WTC11 (cell line): ENCODE results near the gene COLQ. TPM values are rescaled to one million over a fixed set of nuclear protein-coding genes. Genes with fewer than 3 reads are reported as not detected.

Experiments
- ATAC-seq: fragments of 200-7000 bp; cut with Tn5 transposase; 2 replicates; pipeline ENCODE4 v1.10.0; 2021; ENCODE audit warnings: mild to moderate bottlenecking, moderate library complexity
- CTCF ChIA-PET: fragments of 300-600 bp; sonication (Branson Sonifier 250); formaldehyde crosslinking; loops from one replicate; lab custom pipeline; 2021; ENCODE audit warnings: antibody characterized with exemption; lab: Charles Lee
- POLR2A ChIA-PET: fragments of 350-600 bp; sonication (Branson Sonifier 250); formaldehyde crosslinking; loops from one replicate; lab custom pipeline; 2021; ENCODE audit warnings: antibody characterized with exemption; lab: Charles Lee
- DNase-seq: peaks from one replicate; pipeline ENCODE4 v3.0.0; 2021; ENCODE audit warnings: low spot score
- H3K27ac Mint-ChIP-seq: 2 replicates; pipeline ENCODE4 v1.8.0; 2021; ENCODE audit warnings: mixed read lengths
- H3K27me3 Mint-ChIP-seq: 2 replicates; pipeline ENCODE4 v1.8.0; 2021; ENCODE audit warnings: low read depth, mild to moderate bottlenecking, moderate library complexity, mixed read lengths
- H3K36me3 Mint-ChIP-seq: 2 replicates; pipeline ENCODE4 v1.8.0; 2021; ENCODE audit warnings: mixed read lengths
- H3K4me1 Mint-ChIP-seq: 2 replicates; pipeline ENCODE4 v1.8.0; 2022; ENCODE audit warnings: mixed read lengths
- H3K4me3 Mint-ChIP-seq: 2 replicates; pipeline ENCODE4 v1.8.0; 2021; ENCODE audit warnings: mild to moderate bottlenecking, moderate library complexity, mixed read lengths
- H3K9me3 Mint-ChIP-seq: 2 replicates; pipeline ENCODE4 v1.8.0; 2021; ENCODE audit warnings: mixed read lengths
- ATF3 ChIP-seq: sonication (generic); formaldehyde crosslinking; conservative IDR thresholded peaks from 2 replicates; pipeline ENCODE4 v1.8.1; 2022; ENCODE audit warnings: mild to moderate bottlenecking, missing genetic modification reagents
- CREB1 ChIP-seq: sonication (generic); formaldehyde crosslinking; IDR thresholded peaks from 2 replicates; pipeline ENCODE4 v1.8.0; 2023; ENCODE audit warnings: mild to moderate bottlenecking, missing genetic modification reagents
- GABPB1 ChIP-seq: sonication (generic); formaldehyde crosslinking; IDR thresholded peaks from 2 replicates; pipeline ENCODE4 v1.8.1; 2023; ENCODE audit warnings: mild to moderate bottlenecking, missing genetic modification reagents
- KAT7 ChIP-seq: sonication (generic); formaldehyde crosslinking; IDR thresholded peaks from 2 replicates; pipeline ENCODE4 v1.8.1; 2023; ENCODE audit warnings: missing genetic modification reagents, mild to moderate bottlenecking, borderline replicate concordance
- MXD4 ChIP-seq: fragments of 250-450 bp; sonication (Bioruptor Pico); IDR thresholded peaks from 2 replicates; pipeline ENCODE4 v1.8.0; 2021; ENCODE audit warnings: mild to moderate bottlenecking, moderate library complexity, borderline replicate concordance
- NFATC4 ChIP-seq: fragments of 250-450 bp; sonication (Bioruptor Pico); IDR thresholded peaks from 2 replicates; pipeline ENCODE4 v1.9.0; 2021; ENCODE audit warnings: mild to moderate bottlenecking
- NR1H2 ChIP-seq: sonication (generic); formaldehyde crosslinking; IDR thresholded peaks from 2 replicates; pipeline ENCODE4 v1.9.0; 2021; ENCODE audit warnings: mild to moderate bottlenecking, moderate library complexity, missing genetic modification reagents
- NR2C2 ChIP-seq: sonication (generic); formaldehyde crosslinking; IDR thresholded peaks from 2 replicates; pipeline ENCODE4 v1.8.0; 2022; ENCODE audit warnings: mild to moderate bottlenecking, missing genetic modification reagents
- SMAD3 ChIP-seq: sonication (generic); formaldehyde crosslinking; IDR thresholded peaks from 2 replicates; pipeline ENCODE4 v1.8.0; 2022; ENCODE audit warnings: missing genetic modification reagents, mild to moderate bottlenecking, borderline replicate concordance
- TEAD4 ChIP-seq: sonication (generic); formaldehyde crosslinking; IDR thresholded peaks from 2 replicates; pipeline ENCODE4 v1.8.0; 2022; ENCODE audit warnings: mild to moderate bottlenecking, missing genetic modification reagents
- ZBTB43 ChIP-seq: sonication (generic); formaldehyde crosslinking; IDR thresholded peaks from 2 replicates; pipeline ENCODE4 v1.8.1; 2023; ENCODE audit warnings: mild to moderate bottlenecking, missing genetic modification reagents
- ZNF396 ChIP-seq: fragments of 250-450 bp; sonication (Bioruptor Pico); IDR thresholded peaks from 2 replicates; pipeline ENCODE4 v1.8.0; 2021; ENCODE audit warnings: mild to moderate bottlenecking, moderate library complexity, borderline replicate concordance
- total RNA-seq: library from RNA; stranded (reverse); gene quantifications from 3 replicates; pipeline ENCODE4 v1.2.3, GENCODE V29; 2021
- TF ChIP-seq, protein P1 (sequence below): sonication (generic); formaldehyde crosslinking; IDR thresholded peaks from 2 replicates; pipeline ENCODE4 v1.8.0; 2023; ENCODE audit warnings: missing genetic modification reagents
- TF ChIP-seq, protein P2 (sequence below): sonication (generic); formaldehyde crosslinking; IDR thresholded peaks from 2 replicates; pipeline ENCODE4 v1.8.0; 2023; ENCODE audit warnings: mild to moderate bottlenecking, missing genetic modification reagents
- TF ChIP-seq, protein P3 (sequence below): fragments of 250-450 bp; sonication (Bioruptor Pico); IDR thresholded peaks from 2 replicates; pipeline ENCODE4 v2.1.2; 2022; ENCODE audit warnings: mild to moderate bottlenecking, moderate library complexity
- TF ChIP-seq, protein P4 (sequence below): fragments of 200-600 bp; IDR thresholded peaks from 2 replicates; pipeline ENCODE4 v1.8.0; 2022; ENCODE audit warnings: antibody characterized with exemption

COLQ gene
- total RNA-seq, 1 experiment from 2014 or later: 2.2 TPM

GRCh38 chr3:15467227-15468181, 54.0 kb downstream of the COLQ start:
- ATAC-seq: no peak
- Mint-ChIP-seq H3K27ac (no peak overlapping the region), H3K4me3 (no peak overlapping the region), H3K27me3 (no peaks in the 10 kb centered on the region; the same call in 1 of the 2 replicates), H3K4me1 (no peaks in the 10 kb centered on the region), H3K36me3 (no peaks in the 10 kb centered on the region), H3K9me3 (peaks cover 3% of the 10 kb centered on the region; the same call in 1 of the 2 replicates)
- no peak for DNase-seq
- TF ChIP-seq NR1H2 (CRISPR knock-in tag) (no peak), KAT7 (CRISPR knock-in tag) (no peak), ZNF396 (CRISPR knock-in tag) (no peak), NFATC4 (CRISPR knock-in tag) (no peak), CREB1 (CRISPR knock-in tag) (no peak), SMAD3 (no peak), MXD4 (no peak), NR2C2 (CRISPR knock-in tag) (no peak), ZBTB43 (CRISPR knock-in tag) (no peak), TEAD4 (CRISPR knock-in tag) (no peak), ATF3 (CRISPR knock-in tag) (no peak), GABPB1 (CRISPR knock-in tag) (no peak)
- TF ChIP-seq, protein P1, sequence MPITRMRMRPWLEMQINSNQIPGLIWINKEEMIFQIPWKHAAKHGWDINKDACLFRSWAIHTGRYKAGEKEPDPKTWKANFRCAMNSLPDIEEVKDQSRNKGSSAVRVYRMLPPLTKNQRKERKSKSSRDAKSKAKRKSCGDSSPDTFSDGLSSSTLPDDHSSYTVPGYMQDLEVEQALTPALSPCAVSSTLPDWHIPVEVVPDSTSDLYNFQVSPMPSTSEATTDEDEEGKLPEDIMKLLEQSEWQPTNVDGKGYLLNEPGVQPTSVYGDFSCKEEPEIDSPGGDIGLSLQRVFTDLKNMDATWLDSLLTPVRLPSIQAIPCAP (CRISPR knock-in tag): no peak
- TF ChIP-seq, protein P2, sequence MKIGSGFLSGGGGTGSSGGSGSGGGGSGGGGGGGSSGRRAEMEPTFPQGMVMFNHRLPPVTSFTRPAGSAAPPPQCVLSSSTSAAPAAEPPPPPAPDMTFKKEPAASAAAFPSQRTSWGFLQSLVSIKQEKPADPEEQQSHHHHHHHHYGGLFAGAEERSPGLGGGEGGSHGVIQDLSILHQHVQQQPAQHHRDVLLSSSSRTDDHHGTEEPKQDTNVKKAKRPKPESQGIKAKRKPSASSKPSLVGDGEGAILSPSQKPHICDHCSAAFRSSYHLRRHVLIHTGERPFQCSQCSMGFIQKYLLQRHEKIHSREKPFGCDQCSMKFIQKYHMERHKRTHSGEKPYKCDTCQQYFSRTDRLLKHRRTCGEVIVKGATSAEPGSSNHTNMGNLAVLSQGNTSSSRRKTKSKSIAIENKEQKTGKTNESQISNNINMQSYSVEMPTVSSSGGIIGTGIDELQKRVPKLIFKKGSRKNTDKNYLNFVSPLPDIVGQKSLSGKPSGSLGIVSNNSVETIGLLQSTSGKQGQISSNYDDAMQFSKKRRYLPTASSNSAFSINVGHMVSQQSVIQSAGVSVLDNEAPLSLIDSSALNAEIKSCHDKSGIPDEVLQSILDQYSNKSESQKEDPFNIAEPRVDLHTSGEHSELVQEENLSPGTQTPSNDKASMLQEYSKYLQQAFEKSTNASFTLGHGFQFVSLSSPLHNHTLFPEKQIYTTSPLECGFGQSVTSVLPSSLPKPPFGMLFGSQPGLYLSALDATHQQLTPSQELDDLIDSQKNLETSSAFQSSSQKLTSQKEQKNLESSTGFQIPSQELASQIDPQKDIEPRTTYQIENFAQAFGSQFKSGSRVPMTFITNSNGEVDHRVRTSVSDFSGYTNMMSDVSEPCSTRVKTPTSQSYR (CRISPR knock-in tag): no peak
- TF ChIP-seq, protein P3, sequence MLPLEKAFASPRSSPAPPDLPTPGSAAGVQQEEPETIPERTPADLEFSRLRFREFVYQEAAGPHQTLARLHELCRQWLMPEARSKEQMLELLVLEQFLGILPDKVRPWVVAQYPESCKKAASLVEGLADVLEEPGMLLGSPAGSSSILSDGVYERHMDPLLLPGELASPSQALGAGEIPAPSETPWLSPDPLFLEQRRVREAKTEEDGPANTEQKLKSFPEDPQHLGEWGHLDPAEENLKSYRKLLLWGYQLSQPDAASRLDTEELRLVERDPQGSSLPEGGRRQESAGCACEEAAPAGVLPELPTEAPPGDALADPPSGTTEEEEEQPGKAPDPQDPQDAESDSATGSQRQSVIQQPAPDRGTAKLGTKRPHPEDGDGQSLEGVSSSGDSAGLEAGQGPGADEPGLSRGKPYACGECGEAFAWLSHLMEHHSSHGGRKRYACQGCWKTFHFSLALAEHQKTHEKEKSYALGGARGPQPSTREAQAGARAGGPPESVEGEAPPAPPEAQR (CRISPR knock-in tag): no peak
- TF ChIP-seq, protein P4, sequence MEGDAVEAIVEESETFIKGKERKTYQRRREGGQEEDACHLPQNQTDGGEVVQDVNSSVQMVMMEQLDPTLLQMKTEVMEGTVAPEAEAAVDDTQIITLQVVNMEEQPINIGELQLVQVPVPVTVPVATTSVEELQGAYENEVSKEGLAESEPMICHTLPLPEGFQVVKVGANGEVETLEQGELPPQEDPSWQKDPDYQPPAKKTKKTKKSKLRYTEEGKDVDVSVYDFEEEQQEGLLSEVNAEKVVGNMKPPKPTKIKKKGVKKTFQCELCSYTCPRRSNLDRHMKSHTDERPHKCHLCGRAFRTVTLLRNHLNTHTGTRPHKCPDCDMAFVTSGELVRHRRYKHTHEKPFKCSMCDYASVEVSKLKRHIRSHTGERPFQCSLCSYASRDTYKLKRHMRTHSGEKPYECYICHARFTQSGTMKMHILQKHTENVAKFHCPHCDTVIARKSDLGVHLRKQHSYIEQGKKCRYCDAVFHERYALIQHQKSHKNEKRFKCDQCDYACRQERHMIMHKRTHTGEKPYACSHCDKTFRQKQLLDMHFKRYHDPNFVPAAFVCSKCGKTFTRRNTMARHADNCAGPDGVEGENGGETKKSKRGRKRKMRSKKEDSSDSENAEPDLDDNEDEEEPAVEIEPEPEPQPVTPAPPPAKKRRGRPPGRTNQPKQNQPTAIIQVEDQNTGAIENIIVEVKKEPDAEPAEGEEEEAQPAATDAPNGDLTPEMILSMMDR: no peak
- ChIA-PET CTCF (interaction anchor here (0.7 to 1.7 kb wide), 3 partner anchors 59 to 349 kb away, joined by 3 to 6 read pairs (median 4); no protein-coding TSS in a partner anchor), POLR2A (no interaction called here)
